Thyroid gland (tissue), 4 donors: ENCODE data around the gene MAP10.

ENCODE experiments used
- POLR2A ChIP-seq, 2 donors: fragments of 450-650 bp; IDR thresholded peaks; one replicate each; pipeline ENCODE4 v1.6.1; 2017; ENCODE audit warnings: antibody characterized with exemption in 2 of 2, mild to moderate bottlenecking in 2 of 2, moderate library complexity in 1 of 2
- TF ChIP-seq, protein P1 (sequence below), 6 experiments: fragments of 200-600 bp in 3 of 6; fragments of 450-650 bp in 3 of 6; sonication (generic) in 3 of 6; IDR thresholded peaks; one replicate each; pipeline ENCODE4 v1.5.1; 2016 to 2019; ENCODE audit warnings: antibody characterized with exemption in 6 of 6, mild to moderate bottlenecking in 2 of 6, inconsistent platforms in 1 of 6, moderate library complexity in 1 of 6

DNA sequence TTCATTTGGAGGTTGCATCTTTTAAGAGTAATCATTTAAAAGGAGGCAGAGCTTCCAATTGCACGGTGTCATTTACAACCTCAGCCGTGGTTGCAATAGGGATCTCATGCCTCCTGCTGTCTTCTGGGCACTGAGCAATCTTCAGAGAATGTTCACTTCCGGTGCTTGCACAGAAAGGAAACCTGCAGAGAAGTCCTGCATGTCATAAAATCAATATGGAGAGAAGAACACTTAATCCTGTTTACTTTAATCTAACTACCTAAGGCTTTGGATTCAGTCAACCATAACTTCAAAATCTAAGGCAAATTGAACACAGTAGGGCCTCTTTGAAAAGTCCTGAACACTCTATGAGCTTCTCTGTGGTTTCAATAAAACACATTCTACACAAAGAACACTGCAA lies 11.3 kb upstream of the MAP10 start:
- TF ChIP-seq, protein P1, sequence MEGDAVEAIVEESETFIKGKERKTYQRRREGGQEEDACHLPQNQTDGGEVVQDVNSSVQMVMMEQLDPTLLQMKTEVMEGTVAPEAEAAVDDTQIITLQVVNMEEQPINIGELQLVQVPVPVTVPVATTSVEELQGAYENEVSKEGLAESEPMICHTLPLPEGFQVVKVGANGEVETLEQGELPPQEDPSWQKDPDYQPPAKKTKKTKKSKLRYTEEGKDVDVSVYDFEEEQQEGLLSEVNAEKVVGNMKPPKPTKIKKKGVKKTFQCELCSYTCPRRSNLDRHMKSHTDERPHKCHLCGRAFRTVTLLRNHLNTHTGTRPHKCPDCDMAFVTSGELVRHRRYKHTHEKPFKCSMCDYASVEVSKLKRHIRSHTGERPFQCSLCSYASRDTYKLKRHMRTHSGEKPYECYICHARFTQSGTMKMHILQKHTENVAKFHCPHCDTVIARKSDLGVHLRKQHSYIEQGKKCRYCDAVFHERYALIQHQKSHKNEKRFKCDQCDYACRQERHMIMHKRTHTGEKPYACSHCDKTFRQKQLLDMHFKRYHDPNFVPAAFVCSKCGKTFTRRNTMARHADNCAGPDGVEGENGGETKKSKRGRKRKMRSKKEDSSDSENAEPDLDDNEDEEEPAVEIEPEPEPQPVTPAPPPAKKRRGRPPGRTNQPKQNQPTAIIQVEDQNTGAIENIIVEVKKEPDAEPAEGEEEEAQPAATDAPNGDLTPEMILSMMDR (IDR thresholded peaks at IDR 0.05) = peak in 1 of 6 experiments; percentile 17
- no peak for TF ChIP-seq POLR2A (IDR thresholded peaks at IDR 0.05)
